GM18502 (cell line): Measurements from ENCODE around the gene DKK2.
A peak's percentile ranks its signal among the peaks of the same experiment; 100 is the strongest.
"Not testable (repeated sequence)": the region's sequence is repeated elsewhere in the genome, so short reads cannot be mapped to it uniquely, and the experiment has no call there.

Experiments
- ATAC-seq: cut with Tn5 transposase; IDR thresholded peaks from one replicate; pipeline ENCODE4 v1.9.1; 2021; ENCODE audit warnings: mild to moderate bottlenecking; ENCODE audit not compliant: unreplicated experiment, poor library complexity

Gene DKK2

GRCh38 chr4:106929248-106929647 lies 106.9 kb downstream of the DKK2 start:
- ATAC-seq = no peak

GRCh38 chr4:106914223-106914622 lies 121.9 kb downstream of the DKK2 start:
- ATAC-seq = no peak

GRCh38 chr4:106909486-106910188 lies 126.5 kb downstream of the DKK2 start:
- no peak for ATAC-seq

- ATAC-seq = not testable (repeated sequence)
Observed at GRCh38 chr4:106908049-106908448, 128.1 kb downstream of the DKK2 start.

- ATAC-seq = no peak
Observed at GRCh38 chr4:106907216-106907615, 128.9 kb downstream of the DKK2 start.

- no peak for ATAC-seq
Observed at GRCh38 chr4:106906728-106907127, 129.4 kb downstream of the DKK2 start.

- peak; percentile 91 for ATAC-seq
Observed at GRCh38 chr4:106898621-106899230, 137.4 kb downstream of the DKK2 start.

- ATAC-seq = no peak
Observed at GRCh38 chr4:106893903-106894302, 142.2 kb downstream of the DKK2 start.

- ATAC-seq = no peak
Observed at GRCh38 chr4:106893395-106893881, 142.7 kb downstream of the DKK2 start.

- ATAC-seq = no peak
Observed at GRCh38 chr4:106892786-106893185, 143.3 kb downstream of the DKK2 start.

GRCh38 chr4:106875340-106875739 lies 160.8 kb downstream of the DKK2 start:
- no peak for ATAC-seq
